PC-3 (cell line): ENCODE data around the gene RGS3.

Experiments
- EZH2 ChIP-seq: fragments of 300-600 bp; sonication (generic); IDR thresholded peaks from one replicate; pipeline ENCODE4 v1.6.1; 2017; ENCODE audit warnings: antibody characterized with exemption, mild to moderate bottlenecking, low read length; ENCODE audit not compliant: unreplicated experiment
- TF ChIP-seq, protein P1 (sequence below): fragments of 300-600 bp; sonication (generic); conservative IDR thresholded peaks from 2 replicates; pipeline ENCODE4 v1.5.1; 2017; ENCODE audit warnings: antibody characterized with exemption, low read depth, mild to moderate bottlenecking, low read length

DNA sequence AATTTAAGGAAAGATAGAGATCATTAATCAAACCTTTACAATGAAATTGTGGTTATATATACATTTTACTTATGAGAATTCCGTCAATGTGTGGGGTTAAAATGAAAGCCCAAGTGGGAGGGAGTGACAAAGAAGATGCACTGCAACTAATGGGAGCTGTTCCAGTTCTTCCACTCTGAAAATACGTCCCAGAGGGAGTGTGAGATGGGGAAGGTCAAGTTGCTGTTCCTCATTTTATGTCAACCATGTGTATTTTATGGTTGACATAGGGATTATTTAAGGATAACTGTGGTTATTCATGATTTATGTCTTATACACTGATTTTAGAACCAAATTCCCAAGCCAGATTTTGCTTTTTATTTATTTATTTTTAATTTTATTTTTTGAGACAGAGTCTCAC lies 14.2 kb upstream of the RGS3 start:
- TF ChIP-seq, protein P1, sequence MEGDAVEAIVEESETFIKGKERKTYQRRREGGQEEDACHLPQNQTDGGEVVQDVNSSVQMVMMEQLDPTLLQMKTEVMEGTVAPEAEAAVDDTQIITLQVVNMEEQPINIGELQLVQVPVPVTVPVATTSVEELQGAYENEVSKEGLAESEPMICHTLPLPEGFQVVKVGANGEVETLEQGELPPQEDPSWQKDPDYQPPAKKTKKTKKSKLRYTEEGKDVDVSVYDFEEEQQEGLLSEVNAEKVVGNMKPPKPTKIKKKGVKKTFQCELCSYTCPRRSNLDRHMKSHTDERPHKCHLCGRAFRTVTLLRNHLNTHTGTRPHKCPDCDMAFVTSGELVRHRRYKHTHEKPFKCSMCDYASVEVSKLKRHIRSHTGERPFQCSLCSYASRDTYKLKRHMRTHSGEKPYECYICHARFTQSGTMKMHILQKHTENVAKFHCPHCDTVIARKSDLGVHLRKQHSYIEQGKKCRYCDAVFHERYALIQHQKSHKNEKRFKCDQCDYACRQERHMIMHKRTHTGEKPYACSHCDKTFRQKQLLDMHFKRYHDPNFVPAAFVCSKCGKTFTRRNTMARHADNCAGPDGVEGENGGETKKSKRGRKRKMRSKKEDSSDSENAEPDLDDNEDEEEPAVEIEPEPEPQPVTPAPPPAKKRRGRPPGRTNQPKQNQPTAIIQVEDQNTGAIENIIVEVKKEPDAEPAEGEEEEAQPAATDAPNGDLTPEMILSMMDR: no peak
- no peak for TF ChIP-seq EZH2
